MCF 10A (cell line): ENCODE data around the gene UTF1. TPM values are rescaled to one million over a fixed set of nuclear protein-coding genes. Genes with fewer than 3 reads are reported as not detected.

ENCODE experiments used
- BruUV-seq: library from RNA; stranded (reverse); fragments of 400-500 nt; replicated peaks from 2 replicates; lab custom pipeline; 2021; lab: Mats Ljungman, UMichigan
- CTCF ChIA-PET: fragments of 300-600 bp; sonication (Branson Sonifier 250); formaldehyde crosslinking; extraction: SDS; loops from one replicate; lab custom pipeline; 2021; ENCODE audit warnings: antibody characterized with exemption, inconsistent platforms; lab: Yijun Ruan, JAX
- POLR2A ChIA-PET: fragments of 300-600, 350-650 bp; sonication (Branson Sonifier 250); formaldehyde crosslinking; extraction: SDS; loops from one replicate; lab custom pipeline; 2020; ENCODE audit warnings: antibody characterized with exemption, inconsistent platforms; lab: Yijun Ruan, JAX
- DNase-seq: peaks from one replicate; pipeline ENCODE4 v3.0.0-alpha.2; 2018; ENCODE audit not compliant: unreplicated experiment
- H3K27ac Mint-ChIP-seq: one replicate; pipeline ENCODE4 v1.8.0; 2022; ENCODE audit warnings: mild to moderate bottlenecking, low read depth, mixed read lengths; ENCODE audit not compliant: unreplicated experiment
- H3K27me3 Mint-ChIP-seq: one replicate; pipeline ENCODE4 v1.8.0; 2022; ENCODE audit warnings: mixed read lengths; ENCODE audit not compliant: insufficient read depth, unreplicated experiment
- H3K36me3 Mint-ChIP-seq: one replicate; pipeline ENCODE4 v1.8.0; 2022; ENCODE audit warnings: mild to moderate bottlenecking, moderate library complexity, mixed read lengths; ENCODE audit not compliant: insufficient read depth, unreplicated experiment
- H3K4me1 Mint-ChIP-seq: one replicate; pipeline ENCODE4 v1.8.0; 2022; ENCODE audit warnings: mixed read lengths; ENCODE audit not compliant: insufficient read depth, unreplicated experiment
- H3K4me3 Mint-ChIP-seq: one replicate; pipeline ENCODE4 v1.8.0; 2022; ENCODE audit warnings: mild to moderate bottlenecking, moderate library complexity, mixed read lengths; ENCODE audit not compliant: unreplicated experiment
- H3K9me3 Mint-ChIP-seq: one replicate; pipeline ENCODE4 v1.8.0; 2022; ENCODE audit warnings: mixed read lengths; ENCODE audit not compliant: unreplicated experiment
- CTCF ChIP-seq: fragments of 200-600 bp; IDR thresholded peaks from one replicate; pipeline ENCODE4 v1.8.0; 2022; ENCODE audit warnings: antibody characterized with exemption, mild to moderate bottlenecking; ENCODE audit not compliant: unreplicated experiment
- intact Hi-C: fragments of 100-400 bp; cut with micrococcal nuclease; formaldehyde crosslinking; loops from 2 replicates; pipeline ENCODE4 v1.14.1; 2022
- total RNA-seq: library from RNA; stranded (reverse); gene quantifications from 2 replicates; pipeline ENCODE4 v1.2.3, GENCODE V29; 2022

The UTF1 gene
- total RNA-seq, 1 experiment from 2014 or later: not detected

GRCh38 chr10:133249094-133249780 is 19.2 kb downstream of the UTF1 start:
- intact Hi-C loops: no loop called here
- CTCF ChIA-PET: no interaction called here
- Mint-ChIP-seq H3K27me3 (peaks cover 14% of the 10 kb centered on the region), H3K27ac (no peak overlapping the region), H3K36me3 (no peaks in the 10 kb centered on the region), H3K9me3 (no peaks in the 10 kb centered on the region), H3K4me3 (no peak overlapping the region), H3K4me1 (no peaks in the 10 kb centered on the region)
- DNase-seq: no peak
- POLR2A ChIA-PET: no interaction called here
- no TSS peak for BruUV-seq
- TF ChIP-seq CTCF: no peak

- Mint-ChIP-seq H3K27me3 (peaks cover 14% of the 10 kb centered on the region), H3K36me3 (no peaks in the 10 kb centered on the region), H3K27ac (no peak overlapping the region), H3K9me3 (no peaks in the 10 kb centered on the region), H3K4me1 (no peaks in the 10 kb centered on the region), H3K4me3 (no peak overlapping the region)
- ChIA-PET POLR2A (no interaction called here), CTCF (no interaction called here)
- no TSS peak for BruUV-seq
- DNase-seq: no peak
- no peak for TF ChIP-seq CTCF
- intact Hi-C loops: no loop called here
Measured at GRCh38 chr10:133249975-133250754, 20.1 kb downstream of the UTF1 start.

GRCh38 chr10:133251388-133252222 is 21.6 kb downstream of the UTF1 start:
- ChIA-PET CTCF (no interaction called here), POLR2A (no interaction called here)
- BruUV-seq: no TSS peak
- H3K27me3 Mint-ChIP-seq: peaks cover 14% of the 10 kb centered on the region
- no peak overlapping the region for H3K27ac Mint-ChIP-seq
- no peaks in the 10 kb centered on the region for H3K4me1 Mint-ChIP-seq
- H3K4me3 Mint-ChIP-seq: no peak overlapping the region
- no peaks in the 10 kb centered on the region for H3K9me3 Mint-ChIP-seq
- TF ChIP-seq CTCF: no peak
- H3K36me3 Mint-ChIP-seq: no peaks in the 10 kb centered on the region
- intact Hi-C loops: no loop called here
- no peak for DNase-seq

GRCh38 chr10:133252223-133252552 is 22.2 kb downstream of the UTF1 start:
- ChIA-PET POLR2A (no interaction called here), CTCF (no interaction called here)
- intact Hi-C loops: no loop called here
- Mint-ChIP-seq H3K36me3 (no peaks in the 10 kb centered on the region), H3K9me3 (no peaks in the 10 kb centered on the region), H3K27me3 (peaks cover 14% of the 10 kb centered on the region), H3K4me1 (peaks cover under 1% of the 10 kb centered on the region), H3K4me3 (no peak overlapping the region), H3K27ac (no peak overlapping the region)
- BruUV-seq: no TSS peak
- DNase-seq: no peak
- no peak for TF ChIP-seq CTCF
